NT2/D1 (cell line): Measurements from ENCODE around the gene CTCF.

ENCODE experiments used
- YY1 ChIP-seq: IDR thresholded peaks from 2 replicates; pipeline ENCODE4 v1.6.1; 2011; ENCODE audit not compliant: insufficient read length, insufficient read depth
- ZNF274 ChIP-seq: IDR thresholded peaks from 2 replicates; pipeline ENCODE4 v1.6.1; 2011; ENCODE audit warnings: mild to moderate bottlenecking, low read depth, low read length

DNA sequence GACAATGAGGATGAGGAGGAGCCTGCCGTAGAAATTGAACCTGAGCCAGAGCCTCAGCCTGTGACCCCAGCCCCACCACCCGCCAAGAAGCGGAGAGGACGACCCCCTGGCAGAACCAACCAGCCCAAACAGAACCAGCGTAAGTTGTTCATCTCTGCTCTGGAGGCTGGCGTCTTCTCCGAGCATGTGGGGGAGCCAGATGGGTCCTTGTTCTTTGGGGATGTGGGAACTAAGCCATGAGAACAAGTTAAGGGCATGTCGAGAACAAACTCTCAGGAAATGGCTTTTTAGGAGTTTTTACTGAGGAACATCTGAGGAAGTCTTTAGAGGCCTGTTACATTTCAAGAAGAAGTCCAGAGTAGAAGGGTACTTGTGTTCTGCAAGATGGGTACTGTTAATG is 74.4 kb downstream of the CTCF start:
- no peak for TF ChIP-seq YY1
- no peak for TF ChIP-seq ZNF274
